ENCODE data around the gene PEX11G. TPM values are rescaled to one million over a fixed set of nuclear protein-coding genes. Genes with fewer than 3 reads are reported as not detected.
A peak's percentile ranks its signal among the peaks of the same experiment; 100 is the strongest.

The PEX11G gene
- total and polyA plus RNA-seq, 9 of the 15 experiments (the other 6 are each of a cell fraction or from before 2014, with no cell fraction given) = 0.07 to 3.2 (median 0.70) TPM; not detected in 1

GRCh38 chr19:7516333-7516732 is 27.5 kb upstream of the PEX11G start:
- Histone ChIP-seq H3K4me2 (ENCODE audit: insufficient read depth, low read length) (peak overlapping the region; percentile 37; the same call in 1 of the 2 replicates), H3K9ac (ENCODE audit: insufficient read depth in 1 of 2, low read depth in 2 of 2, low read length in 2 of 2) (peak overlapping the region; percentile 60 to 90), H3K9me1 (ENCODE audit: control insufficient read depth, insufficient read depth, low read length) (no peaks in the 10 kb centered on the region), H3K27ac (ENCODE audit: extremely low read depth, low read depth, low read length) (no peak overlapping the region), H2AFZ (ENCODE audit: low read depth, low read length) (peak overlapping the region; percentile 51; the same call in 1 of the 2 replicates), H3K9me3 (replicated peaks; ENCODE audit: control insufficient read depth, insufficient read depth, low read depth, low read length) (no peaks in the 10 kb centered on the region), H4K20me1 (replicated peaks; ENCODE audit: control insufficient read depth, insufficient read depth, low read length) (no peaks in the 10 kb centered on the region), H3K4me1 (replicated peaks in 1 of 2; ENCODE audit: control insufficient read depth in 2 of 2, insufficient read depth in 2 of 2, low read length in 2 of 2) (peaks cover 11 to 24% of the 10 kb centered on the region in 2 experiments), H3K36me3 (ENCODE audit: control insufficient read depth, insufficient read depth, low read length) (no peaks in the 10 kb centered on the region), H3K4me3 (peak overlapping the region; percentile 40), H3K27me3 (ENCODE audit: control insufficient read depth in 2 of 2, insufficient read depth in 2 of 2, low read length in 2 of 2) (no peaks in the 10 kb centered on the region), H3K79me2 (ENCODE audit: control insufficient read depth, insufficient read depth, low read length) (no peaks in the 10 kb centered on the region)
- POLR2A ChIA-PET = interaction anchor here (0.6 to 1.4 kb wide), 4 partner anchors 11 to 1981 kb away, joined by 3 to 5 read pairs (median 3); partner anchors contain the start of gene PNPLA6
- ATAC-seq = no peak
- in situ Hi-C loops (cut with MboI) = no loop called here
- 0% methylated on average over 2 of the region's 28 CpGs for WGBS (ENCODE audit: insufficient coverage, low coverage, missing lambda C conversion rate)
- CTCF ChIA-PET (ENCODE audit: low intra/inter-chr PET ratio) = no interaction called here
- DNase-seq (ENCODE audit: extremely low read depth in 1 of 4, low spot score in 3 of 4) = no peak
- intact Hi-C loops (cut with micrococcal nuclease) = no loop called here
- no peak for FAIRE-seq
- no peak for TF ChIP-seq TAF15 (IDR thresholded peaks at IDR 0.05; ENCODE audit: low read depth, low read length)
- TF ChIP-seq PHF8 (IDR thresholded peaks at IDR 0.05; ENCODE audit: borderline replicate concordance, low read length) = peak; percentile 22; the same call in 1 of the 2 replicates
- peak; percentile 44; the same call in 1 of the 2 replicates for TF ChIP-seq ZBTB7A (IDR thresholded peaks at IDR 0.05; ENCODE audit: borderline replicate concordance, control insufficient read depth, low read depth, low read length)
- no TSS peak for BruUV-seq (replicated peaks)

GRCh38 chr19:7515645-7516151 is 26.9 kb upstream of the PEX11G start, which contains the start of gene ZNF358:
Gene ZNF358, plus strand, starts transcription at chr19:7516103. Its CDS starts 3,140 bp downstream, at chr19:7519243.
- ChIA-PET CTCF (ENCODE audit: low intra/inter-chr PET ratio) (no interaction called here), POLR2A (interaction anchor here (0.6 to 1.4 kb wide), 2 partner anchors 11 to 20 kb away, joined by 3 read pairs; partner anchors contain the start of gene PNPLA6)
- peak within 1 kb of the TSS; percentile 94 for H2AFZ ChIP-seq (ENCODE audit: low read depth, low read length)
- TF ChIP-seq SMARCA4 (IDR thresholded peaks at IDR 0.05) = 0 out of 2 replicates have a peak, but pooled peaks have one; percentile 30
- TF ChIP-seq VEZF1 (CRISPR knock-in tag; IDR thresholded peaks at IDR 0.05) = peak; percentile 81
- no peak for TF ChIP-seq ZNF609 (CRISPR knock-in tag; IDR thresholded peaks at IDR 0.05; ENCODE audit: borderline replicate concordance)
- TF ChIP-seq ZNF830 (CRISPR knock-in tag; IDR thresholded peaks at IDR 0.05) = no peak
- TF ChIP-seq ZC3H8 (IDR thresholded peaks at IDR 0.05) = no peak
- no peak for TF ChIP-seq CCAR2 (IDR thresholded peaks at IDR 0.05; ENCODE audit: low read depth, low read length)

More at GRCh38 chr19:7515645-7516151, 26.9 kb upstream of the PEX11G start, which contains the start of gene ZNF358:
- DNase-seq (ENCODE audit: extremely low read depth in 1 of 4, low spot score in 3 of 4) (peak; percentile 82 to 91 (median 88)), FAIRE-seq (no peak), ATAC-seq (peak; percentile 98)
- WGBS (ENCODE audit: insufficient coverage, low coverage, missing lambda C conversion rate) = 11% methylated on average over 12 of the region's 33 CpGs
- no peaks in the 10 kb centered on the region for H3K9me3 ChIP-seq (replicated peaks; ENCODE audit: control insufficient read depth, insufficient read depth, low read depth, low read length)
- no peaks in the 10 kb centered on the region for H3K79me2 ChIP-seq (ENCODE audit: control insufficient read depth, insufficient read depth, low read length)
- peak within 1 kb of the TSS; percentile 40 for H3K4me3 ChIP-seq
- no peaks in the 10 kb centered on the region for H3K27me3 ChIP-seq (ENCODE audit: control insufficient read depth in 2 of 2, insufficient read depth in 2 of 2, low read length in 2 of 2)
- in situ Hi-C loops (cut with MboI) (no loop called here), intact Hi-C loops (cut with micrococcal nuclease) (no loop called here)
- H3K27ac ChIP-seq (ENCODE audit: extremely low read depth, low read depth, low read length) = peak within 1 kb of the TSS; percentile 1; the same call in 1 of the 3 replicates
- H4K20me1 ChIP-seq (replicated peaks; ENCODE audit: control insufficient read depth, insufficient read depth, low read length) = no peaks in the 10 kb centered on the region
- H3K4me2 ChIP-seq (ENCODE audit: insufficient read depth, low read length) = peak within 1 kb of the TSS; percentile 64
- no peaks in the 10 kb centered on the region for H3K9me1 ChIP-seq (ENCODE audit: control insufficient read depth, insufficient read depth, low read length)
- H3K4me1 ChIP-seq (replicated peaks in 1 of 2; ENCODE audit: control insufficient read depth in 2 of 2, insufficient read depth in 2 of 2, low read length in 2 of 2) = peaks cover 11 to 22% of the 10 kb centered on the region in 2 experiments
- no TSS peak for BruUV-seq (replicated peaks)
- peak within 1 kb of the TSS; percentile 60 to 90 for H3K9ac ChIP-seq (ENCODE audit: insufficient read depth in 1 of 2, low read depth in 2 of 2, low read length in 2 of 2)
- no peaks in the 10 kb centered on the region for H3K36me3 ChIP-seq (ENCODE audit: control insufficient read depth, insufficient read depth, low read length)

Measured in K562 (cell line).